Endothelial cell of umbilical vein (primary cell): Measurements from ENCODE around the gene BCL2A1. TPM values are rescaled to one million over a fixed set of nuclear protein-coding genes. Genes with fewer than 3 reads are reported as not detected.

ENCODE experiments used
- BruUV-seq: library from RNA; stranded (reverse); fragments of 400-500 nt; replicated peaks from 2 replicates; lab custom pipeline; 2021; lab: Mats Ljungman, UMichigan
- CTCF ChIA-PET: fragments of 300-600, 350-600 bp; sonication (Branson Sonifier 250); formaldehyde crosslinking; loops from one replicate; lab custom pipeline; 2021; ENCODE audit warnings: antibody characterized with exemption, inconsistent platforms; lab: Charles Lee
- POLR2A ChIA-PET: fragments of 300-600, 350-600 bp; sonication (Branson Sonifier 250); formaldehyde crosslinking; loops from one replicate; lab custom pipeline; 2021; ENCODE audit warnings: antibody characterized with exemption, inconsistent platforms; lab: Charles Lee
- DNase-seq: peaks from one replicate; pipeline ENCODE4 v3.0.0-alpha.2; 2011; ENCODE audit warnings: low read depth, low spot score
- FAIRE-seq: peaks from 2 replicates; lab custom pipeline; 2011; peaks lifted over from hg19 to GRCh38; lab: Jason Lieb, UNC
- H2AFZ ChIP-seq: 2 replicates; pipeline ENCODE4 v1.6.0; 2012; ENCODE audit warnings: low read depth, low read length, control low read depth, inconsistent platforms
- H3K27ac ChIP-seq: 2 replicates; pipeline ENCODE4 v1.5.1; 2011; ENCODE audit warnings: low read depth, mild to moderate bottlenecking, control low read depth, low read length, moderate library complexity; ENCODE audit not compliant: insufficient read depth
- H3K27me3 ChIP-seq, 2 experiments: 2 replicates each; pipeline versions ENCODE4 v1.6.0 to v1.6.1; 2011; ENCODE audit warnings: low read length in 2 of 2, mixed read lengths in 1 of 2; ENCODE audit not compliant: control insufficient read depth in 2 of 2, insufficient read depth in 2 of 2
- H3K36me3 ChIP-seq, 2 experiments: 2 replicates in 1 of 2; 3 replicates in 1 of 2; pipeline ENCODE4 v1.5.1; 2011; ENCODE audit warnings: low read length in 2 of 2, mild to moderate bottlenecking in 1 of 2, moderate library complexity in 1 of 2; ENCODE audit not compliant: control insufficient read depth in 2 of 2, insufficient read depth in 2 of 2; ENCODE audit errors: extremely low read depth in 1 of 2
- H3K4me1 ChIP-seq: 3 replicates; pipeline ENCODE4 v1.5.1; 2011; ENCODE audit warnings: mild to moderate bottlenecking, low read length; ENCODE audit not compliant: control insufficient read depth, insufficient read depth; ENCODE audit errors: extremely low read depth
- H3K4me2 ChIP-seq: 2 replicates; pipeline ENCODE4 v1.6.1; 2011; ENCODE audit warnings: low read length, control low read depth, mixed read lengths; ENCODE audit not compliant: insufficient read depth
- H3K4me3 ChIP-seq, 3 experiments: fragments of 200-600 bp in 1 of 3; sonication (generic), shearing (Covaris generic) in 1 of 3; replicated peaks in 1 of 3; 2 replicates each; pipeline ENCODE4 v1.5.1; 2011 to 2016; ENCODE audit warnings: control low read depth in 3 of 3, low read length in 3 of 3, mild to moderate bottlenecking in 2 of 3, inconsistent platforms in 1 of 3, low read depth in 1 of 3, moderate library complexity in 1 of 3; ENCODE audit not compliant: insufficient read depth in 1 of 3
- H3K79me2 ChIP-seq: 2 replicates; pipeline ENCODE4 v1.6.0; 2012; ENCODE audit warnings: low read length, inconsistent platforms; ENCODE audit not compliant: control insufficient read depth, insufficient read depth
- H3K9ac ChIP-seq: replicated peaks from 2 replicates; pipeline ENCODE3; 2011; ENCODE audit warnings: low read length, control low read depth; ENCODE audit not compliant: insufficient read depth; ENCODE audit errors: extremely low read depth
- H3K9me1 ChIP-seq: replicated peaks from 3 replicates; pipeline ENCODE4 v1.6.0; 2011; ENCODE audit warnings: mild to moderate bottlenecking, low read length; ENCODE audit not compliant: control insufficient read depth, insufficient read depth; ENCODE audit errors: extremely low read depth
- H3K9me3 ChIP-seq: replicated peaks from 2 replicates; pipeline ENCODE4 v1.5.1; 2012; ENCODE audit warnings: low read length, inconsistent platforms; ENCODE audit not compliant: control insufficient read depth, insufficient read depth
- H4K20me1 ChIP-seq: replicated peaks from 2 replicates; pipeline ENCODE3; 2011; ENCODE audit warnings: mild to moderate bottlenecking, low read length; ENCODE audit not compliant: control insufficient read depth, insufficient read depth; ENCODE audit errors: extremely low read depth
- CTCF ChIP-seq, 2 donors: IDR thresholded peaks; 1 replicate in 1 of 2; 2 replicates in 1 of 2; pipeline ENCODE4 v1.5.1; 2011; ENCODE audit warnings: low read length in 2 of 2, mild to moderate bottlenecking in 2 of 2, moderate library complexity in 2 of 2, control low read depth in 1 of 2, inconsistent platforms in 1 of 2, low read depth in 1 of 2; ENCODE audit not compliant: insufficient read depth in 1 of 2; ENCODE audit errors: extremely low read depth in 1 of 2
- EZH2 ChIP-seq: IDR thresholded peaks from 2 replicates; pipeline ENCODE4 v1.6.1; 2012; ENCODE audit warnings: borderline replicate concordance, low read depth, mild to moderate bottlenecking, moderate library complexity, low read length, inconsistent platforms; ENCODE audit not compliant: severe bottlenecking
- FOS ChIP-seq: IDR thresholded peaks from 2 replicates; pipeline ENCODE4 v1.6.1; 2011; ENCODE audit warnings: mild to moderate bottlenecking, low read length, moderate library complexity, borderline replicate concordance; ENCODE audit not compliant: insufficient read depth
- GATA2 ChIP-seq: IDR thresholded peaks from 2 replicates; pipeline ENCODE4 v1.7.0; 2011; ENCODE audit warnings: low read depth, mild to moderate bottlenecking, moderate library complexity, mixed read lengths, low read length; ENCODE audit not compliant: insufficient read length, insufficient read depth
- JUN ChIP-seq: IDR thresholded peaks from 2 replicates; pipeline ENCODE4 v1.6.1; 2011; ENCODE audit warnings: borderline replicate concordance, low read depth; ENCODE audit not compliant: insufficient read length, insufficient read depth
- MYC ChIP-seq: IDR thresholded peaks from one replicate; pipeline ENCODE4 v1.6.1; 2011; ENCODE audit warnings: mild to moderate bottlenecking, low read depth, low read length
- POLR2A ChIP-seq: IDR thresholded peaks from 2 replicates; pipeline ENCODE4 v1.6.1; 2012; ENCODE audit warnings: low read depth, mild to moderate bottlenecking, control low read depth, low read length
- POLR2AphosphoS5 ChIP-seq: IDR thresholded peaks from 2 replicates; pipeline ENCODE4 v1.6.1; 2012; ENCODE audit warnings: low read depth, mild to moderate bottlenecking, control low read depth, low read length, moderate library complexity; ENCODE audit not compliant: insufficient read depth
- dilution Hi-C: fragments of 300-500 bp; cut with MboI; formaldehyde crosslinking; loops from one replicate; pipeline ENCODE4 v1.15.0; 2019; ENCODE audit warnings: low sequenced_read_pairs; ENCODE audit not compliant: extremely low pct_ligation_motif_present
- intact Hi-C: fragments of 100-400 bp; cut with micrococcal nuclease; formaldehyde crosslinking; loops from one replicate; pipeline ENCODE4 v1.10.0; 2022
- polyA plus RNA-seq, 4 experiments: library from polyadenylated mRNA; depleted of rRNA in 3 of 4; stranded (reverse) in 3 of 4; unstranded in 1 of 4; fragments of >200 nt; gene quantifications; 2 replicates each; pipeline versions ENCODE4 v1.2.1 to v1.2.3, GENCODE V29; 2011 to 2012; ENCODE audit warnings: missing spikeins in 1 of 4
- total RNA-seq: library from RNA; stranded (reverse); gene quantifications from 2 replicates; pipeline ENCODE4 v1.2.3, GENCODE V29; 2021
- TF ChIP-seq, protein P1 (sequence below): IDR thresholded peaks from 2 replicates; pipeline ENCODE4 v1.6.1; 2011; ENCODE audit not compliant: insufficient read depth, insufficient read length

BCL2A1 gene
- total and polyA plus RNA-seq, 2 donors (not counting 3 experiments of a cell fraction or from before 2014, with no cell fraction given) = not detected

DNA sequence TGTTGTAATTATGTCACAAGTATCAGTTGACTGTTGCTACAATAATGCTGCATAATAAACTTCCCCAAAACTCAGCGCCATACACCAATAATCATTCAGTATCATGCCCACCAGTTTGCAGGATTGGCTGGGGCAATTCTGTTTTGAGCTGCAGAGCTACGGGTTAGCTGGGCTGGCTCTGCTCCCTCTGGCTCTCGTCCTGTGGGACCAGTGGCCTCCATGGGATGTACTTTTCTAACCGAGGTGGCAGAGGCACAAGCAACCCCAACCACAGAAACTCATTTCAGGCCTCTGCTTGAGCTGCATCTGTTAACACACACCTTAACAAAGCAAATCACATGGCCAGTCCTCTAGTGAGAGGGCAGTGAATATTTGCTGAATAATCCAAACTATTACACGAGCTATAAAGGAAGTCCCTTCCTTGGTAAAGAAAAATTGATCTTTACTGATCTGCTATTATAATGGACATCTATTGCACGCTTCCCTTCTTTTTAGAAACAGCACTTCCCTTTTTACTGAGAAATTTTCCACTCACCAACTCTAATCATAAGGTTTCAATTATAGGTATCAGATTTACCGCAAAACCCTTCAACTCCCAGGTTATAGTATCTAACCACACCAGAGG lies 10.9 kb upstream of the BCL2A1 start:
- no peaks in the 10 kb centered on the region for H3K9me3 ChIP-seq
- no peak overlapping the region for H2AFZ ChIP-seq
- TF ChIP-seq CTCF (IDR thresholded peaks at IDR 0.05; ENCODE audit: extremely low read depth in 1 of 2, insufficient read depth in 1 of 2, low read depth in 1 of 2, low read length in 2 of 2) (no peak), EZH2 (no peak), POLR2A (no peak), MYC (no peak), JUN (no peak), POLR2AphosphoS5 (no peak), GATA2 (no peak), FOS (no peak)
- TF ChIP-seq, protein P1, sequence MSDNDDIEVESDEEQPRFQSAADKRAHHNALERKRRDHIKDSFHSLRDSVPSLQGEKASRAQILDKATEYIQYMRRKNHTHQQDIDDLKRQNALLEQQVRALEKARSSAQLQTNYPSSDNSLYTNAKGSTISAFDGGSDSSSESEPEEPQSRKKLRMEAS = no peak
- no peak overlapping the region for H3K9ac ChIP-seq
- H3K4me2 ChIP-seq = no peak overlapping the region
- H3K9me1 ChIP-seq = no peaks in the 10 kb centered on the region
- H4K20me1 ChIP-seq = no peaks in the 10 kb centered on the region
- dilution Hi-C loops (no loop called here), intact Hi-C loops (no loop called here)
- FAIRE-seq (no peak), DNase-seq (no peak)
- H3K4me1 ChIP-seq = no peaks in the 10 kb centered on the region
- peaks cover 0 to 3% of the 10 kb centered on the region in 2 experiments for H3K27me3 ChIP-seq
- POLR2A ChIA-PET = no interaction called here
- CTCF ChIA-PET = interaction anchor here (0.8 to 1.2 kb wide), 3 partner anchors 11 to 642 kb away, joined by 3 to 4 read pairs (median 3); no protein-coding TSS in a partner anchor
- H3K4me3 ChIP-seq = no peak overlapping the region
- no peak overlapping the region for H3K27ac ChIP-seq
- H3K79me2 ChIP-seq = no peaks in the 10 kb centered on the region
- no peaks in the 10 kb centered on the region for H3K36me3 ChIP-seq
- no TSS peak for BruUV-seq
